DLD1 (cell line): ENCODE data around the gene GSTP1.
"Not testable (repeated sequence)": the region's sequence is repeated elsewhere in the genome, so short reads cannot be mapped to it uniquely, and the experiment has no call there.

ENCODE experiments used
- in situ Hi-C: cut with HindIII; loops from 2 replicates; pipeline ENCODE4 v1.10.0; 2017; ENCODE audit warnings: low sequenced_read_pairs

The GSTP1 gene

DNA sequence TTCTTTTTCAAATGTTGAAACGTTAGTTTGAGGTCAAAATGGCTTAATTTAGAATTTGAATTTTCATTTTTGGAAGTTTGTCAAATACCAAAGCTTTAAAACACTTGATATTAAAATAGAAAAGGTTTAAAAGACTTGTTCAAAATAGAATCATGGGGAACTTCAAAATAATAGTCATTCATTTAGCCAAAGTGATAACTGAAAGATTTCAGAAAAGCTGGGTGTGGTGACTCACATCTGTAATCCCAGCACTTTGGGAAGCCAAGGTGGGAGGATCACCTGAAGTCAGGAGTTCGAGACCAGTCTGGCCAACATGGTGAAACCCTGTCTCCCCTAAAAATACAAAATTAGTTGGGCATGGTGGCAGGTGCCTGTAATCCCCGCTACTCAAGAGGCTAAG, 10.9 kb downstream of the GSTP1 start:
- in situ Hi-C loops, result no loop called here

DNA sequence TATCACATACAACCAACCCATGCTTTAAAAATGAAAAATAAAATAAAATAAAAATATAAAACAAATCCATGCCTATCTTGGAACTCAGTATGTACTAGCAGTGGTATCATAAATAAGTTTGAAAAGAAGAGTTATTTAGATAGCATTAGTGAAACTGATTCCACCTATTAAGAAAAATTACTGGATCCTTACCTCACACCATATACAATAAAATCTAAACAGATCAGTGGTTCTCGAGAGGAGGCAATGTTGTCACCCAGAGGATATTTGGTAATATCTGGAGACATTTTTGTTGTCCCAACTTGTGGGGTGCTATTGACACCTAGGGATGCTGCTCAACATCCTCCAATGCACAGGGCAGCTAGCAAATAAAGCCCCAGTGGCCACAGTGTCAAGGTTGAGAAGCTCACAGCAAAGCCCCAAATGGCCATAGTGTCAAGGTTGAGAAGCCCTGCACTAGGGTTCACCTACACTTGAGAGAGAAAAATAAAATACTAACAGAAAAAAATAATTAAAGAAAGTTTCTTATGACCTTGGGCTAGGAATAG, 13.2 kb downstream of the GSTP1 start:
- in situ Hi-C loops, result no loop called here

DNA sequence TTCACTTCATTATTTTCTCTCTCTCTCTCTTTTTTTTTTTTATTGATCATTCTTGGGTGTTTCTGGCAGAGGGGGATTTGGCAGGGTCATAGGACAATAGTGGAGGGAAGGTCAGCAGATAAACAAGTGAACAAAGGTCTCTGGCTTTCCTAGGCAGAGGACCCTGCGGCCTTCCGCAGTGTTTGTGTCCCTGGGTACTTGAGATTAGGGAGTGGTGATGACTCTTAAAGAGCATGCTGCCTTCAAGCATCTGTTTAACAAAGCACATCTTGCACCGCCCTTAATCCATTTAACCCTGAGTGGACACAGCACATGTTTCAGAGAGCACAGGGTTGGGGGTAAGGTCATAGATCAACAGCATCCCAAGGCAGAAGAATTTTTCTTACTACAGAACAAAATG, 13.8 kb downstream of the GSTP1 start:
- in situ Hi-C loops, result not testable (repeated sequence)

DNA sequence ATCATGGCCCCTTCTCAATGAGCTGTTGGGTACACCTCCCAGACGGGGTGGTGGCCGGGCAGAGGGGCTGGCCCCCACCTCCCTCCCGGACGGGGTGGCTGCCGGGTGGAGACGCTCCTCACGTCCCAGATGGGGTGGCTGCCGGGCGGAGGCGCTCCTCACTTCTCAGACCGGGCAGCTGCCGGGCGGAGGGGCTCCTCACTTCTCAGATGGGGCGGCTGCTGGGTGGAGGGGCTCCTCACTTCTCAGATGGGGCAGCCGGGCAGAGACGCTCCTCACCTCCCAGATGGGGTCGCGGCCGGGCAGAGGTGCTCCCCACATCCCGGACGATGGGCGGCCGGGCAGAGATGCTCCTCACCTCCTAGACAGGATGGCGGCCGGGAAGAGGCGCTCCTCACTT, 14.4 kb downstream of the GSTP1 start:
- in situ Hi-C loops, result not testable (repeated sequence)

DNA sequence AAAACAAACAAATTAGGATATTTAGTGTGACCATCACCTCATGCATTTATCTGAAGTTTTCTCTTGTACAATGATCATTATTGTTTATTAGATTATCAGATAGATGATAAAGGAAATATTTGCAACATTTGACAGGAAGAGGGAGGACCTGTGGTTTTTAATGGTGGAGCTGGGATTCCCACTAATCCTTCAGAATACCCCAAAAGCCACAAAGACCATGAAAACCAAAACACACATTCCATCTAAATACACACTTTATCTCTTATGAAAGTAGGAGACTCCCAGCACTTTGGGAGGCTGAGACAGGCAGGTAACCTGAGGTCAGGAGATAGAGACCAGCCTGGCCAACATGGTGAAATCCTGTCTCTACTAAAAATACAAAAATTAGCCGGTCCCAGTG, 15.5 kb downstream of the GSTP1 start:
- in situ Hi-C loops, result no loop called here

- in situ Hi-C loops, result no loop called here
Observed at GRCh38 chr11:67600324-67601029, 16.9 kb downstream of the GSTP1 start.

- in situ Hi-C loops, result no loop called here
Observed at GRCh38 chr11:67601098-67601497, 17.5 kb downstream of the GSTP1 start.

GRCh38 chr11:67604119-67604518, 20.5 kb downstream of the GSTP1 start:
- in situ Hi-C loops, result not testable (repeated sequence)

- in situ Hi-C loops, result no loop called here
Observed at GRCh38 chr11:67604815-67605214, 21.2 kb downstream of the GSTP1 start.

- in situ Hi-C loops, result no loop called here
Observed at GRCh38 chr11:67605231-67606011, 21.8 kb downstream of the GSTP1 start.

DNA sequence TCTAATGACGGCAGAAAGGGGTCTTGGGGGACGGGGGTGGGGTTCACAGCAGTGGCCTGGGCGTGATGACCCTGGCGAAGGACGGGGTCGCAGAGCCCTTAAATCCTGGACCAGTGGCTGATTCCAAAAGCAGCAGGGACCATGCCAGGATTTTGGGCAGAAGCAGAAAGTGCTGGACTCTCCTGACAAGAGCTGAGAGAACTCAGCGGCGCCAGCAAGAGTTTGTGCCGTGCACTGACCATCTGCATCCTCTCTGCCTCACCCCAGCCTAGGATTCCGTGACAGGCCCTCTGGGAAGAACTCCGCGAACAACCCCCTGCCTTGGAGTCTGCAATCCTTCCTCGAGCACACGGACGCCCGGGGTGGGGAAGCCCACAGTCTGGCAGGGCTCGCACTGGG, 22.5 kb downstream of the GSTP1 start:
- in situ Hi-C loops, result no loop called here

DNA sequence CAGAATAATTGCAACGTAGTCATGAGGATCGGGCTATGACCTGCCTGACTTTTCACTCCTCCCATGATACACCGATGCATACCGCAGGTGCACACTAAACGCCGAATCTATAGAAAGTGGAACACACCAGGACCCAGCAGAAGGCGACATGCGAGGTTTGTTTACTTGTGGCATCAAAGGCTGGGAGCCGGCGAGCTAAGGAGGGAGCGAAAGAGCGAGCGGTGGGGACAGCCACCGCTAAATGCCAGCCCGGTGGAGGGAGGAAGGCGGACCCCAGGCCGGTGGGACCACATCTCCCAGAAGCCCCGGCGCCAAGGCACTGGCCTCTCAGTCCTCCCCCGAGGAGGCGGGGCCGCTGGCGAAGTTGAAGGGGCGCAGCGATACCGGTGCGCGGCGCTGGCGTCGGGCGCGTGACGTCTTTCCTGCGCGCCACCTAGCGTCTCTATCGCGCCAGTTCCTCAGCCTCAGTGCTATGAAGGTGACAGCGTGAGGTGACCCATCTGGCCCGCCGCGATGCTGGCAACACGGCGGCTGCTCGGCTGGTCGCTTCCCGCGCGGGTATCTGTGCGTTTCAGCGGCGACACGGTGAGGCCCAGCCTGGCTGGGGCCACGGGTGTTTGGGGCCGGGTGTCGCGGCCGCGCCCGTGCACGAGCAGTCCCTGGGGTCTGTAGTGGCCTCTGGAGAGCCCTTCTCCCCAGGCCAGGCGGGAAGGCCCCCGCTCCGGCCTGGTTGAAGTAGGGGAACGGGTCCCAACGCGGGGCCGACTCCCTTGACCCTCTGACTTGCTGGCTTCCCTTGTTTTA, 23.1 kb downstream of the GSTP1 start, which contains the start of gene NDUFV1:
NDUFV1 (plus strand) TSS at position 445 of the 804 bp plus-strand sequence; CDS start at position 514, 69 bp downstream.
- in situ Hi-C loops, result no loop called here

DNA sequence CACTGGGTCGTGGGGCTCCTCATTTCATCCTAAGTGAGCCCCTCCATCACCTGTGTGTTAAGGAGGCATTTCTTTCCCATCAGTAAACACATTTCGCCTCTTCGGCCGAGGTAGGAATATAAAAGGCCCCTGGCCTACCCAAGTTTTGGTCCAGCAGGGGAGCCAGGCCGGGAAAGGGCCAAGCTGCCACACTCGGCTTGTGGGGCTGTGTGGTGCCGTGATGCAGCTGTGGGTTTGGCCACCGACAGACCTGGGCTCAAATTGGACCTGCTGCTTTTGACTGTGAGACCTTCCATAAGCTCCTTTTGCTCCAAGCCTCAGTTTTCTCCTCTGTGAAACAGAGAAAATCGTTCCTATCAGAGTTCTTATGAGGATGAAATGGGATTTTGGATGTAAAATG, 23.9 kb downstream of the GSTP1 start:
- in situ Hi-C loops, result no loop called here

DNA sequence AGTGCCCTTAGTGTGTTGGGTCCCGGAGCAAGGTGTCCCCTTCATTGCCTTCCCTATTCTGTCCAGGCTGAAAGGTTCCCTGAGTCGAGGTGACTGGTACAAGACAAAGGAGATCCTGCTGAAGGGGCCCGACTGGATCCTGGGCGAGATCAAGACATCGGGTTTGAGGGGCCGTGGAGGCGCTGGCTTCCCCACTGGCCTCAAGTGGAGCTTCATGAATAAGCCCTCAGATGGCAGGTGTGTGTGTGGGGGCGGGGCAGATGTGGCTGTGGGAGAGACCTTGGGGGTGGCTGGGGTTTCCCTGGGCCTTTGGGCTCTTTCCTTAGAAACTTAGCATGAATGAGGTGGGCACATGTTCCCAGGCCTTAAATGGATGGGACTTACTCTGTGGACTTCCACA, 24.9 kb downstream of the GSTP1 start:
- in situ Hi-C loops, result no loop called here

DNA sequence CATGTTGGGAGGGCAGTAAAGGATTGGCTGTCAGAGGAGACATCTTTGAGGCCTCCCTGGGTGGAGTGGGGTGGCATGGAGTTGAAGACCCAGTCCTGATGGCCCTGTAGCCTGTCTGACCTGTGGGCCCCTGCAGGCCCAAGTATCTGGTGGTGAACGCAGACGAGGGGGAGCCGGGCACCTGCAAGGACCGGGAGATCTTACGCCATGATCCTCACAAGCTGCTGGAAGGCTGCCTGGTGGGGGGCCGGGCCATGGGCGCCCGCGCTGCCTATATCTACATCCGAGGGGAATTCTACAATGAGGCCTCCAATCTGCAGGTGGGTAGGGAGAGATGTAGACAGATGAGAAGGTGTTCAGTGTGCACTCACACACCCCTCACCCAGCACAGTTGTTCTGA, 25.7 kb downstream of the GSTP1 start:
- in situ Hi-C loops, result no loop called here

DNA sequence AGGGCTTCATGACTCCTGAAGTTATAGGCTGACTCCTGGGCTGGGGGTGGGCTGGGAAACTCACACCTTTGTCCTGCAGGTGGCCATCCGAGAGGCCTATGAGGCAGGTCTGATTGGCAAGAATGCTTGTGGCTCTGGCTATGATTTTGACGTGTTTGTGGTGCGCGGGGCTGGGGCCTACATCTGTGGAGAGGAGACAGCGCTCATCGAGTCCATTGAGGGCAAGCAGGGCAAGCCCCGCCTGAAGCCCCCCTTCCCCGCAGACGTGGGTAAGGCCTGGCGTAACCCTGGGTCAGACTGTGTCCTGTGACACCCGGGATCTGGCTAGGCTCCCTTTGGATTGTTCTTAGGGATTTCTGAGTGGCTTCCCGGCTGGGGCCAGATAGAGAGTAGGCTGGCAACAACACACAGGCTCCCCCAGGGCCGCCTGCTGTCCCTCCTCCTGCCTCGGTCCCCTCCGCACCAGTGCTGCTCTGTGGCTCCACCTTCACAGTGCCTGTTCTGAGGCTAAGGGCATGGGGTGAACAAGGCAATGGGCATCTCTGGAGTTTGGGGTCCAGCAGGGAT, 26.8 kb downstream of the GSTP1 start:
- in situ Hi-C loops, result no loop called here

DNA sequence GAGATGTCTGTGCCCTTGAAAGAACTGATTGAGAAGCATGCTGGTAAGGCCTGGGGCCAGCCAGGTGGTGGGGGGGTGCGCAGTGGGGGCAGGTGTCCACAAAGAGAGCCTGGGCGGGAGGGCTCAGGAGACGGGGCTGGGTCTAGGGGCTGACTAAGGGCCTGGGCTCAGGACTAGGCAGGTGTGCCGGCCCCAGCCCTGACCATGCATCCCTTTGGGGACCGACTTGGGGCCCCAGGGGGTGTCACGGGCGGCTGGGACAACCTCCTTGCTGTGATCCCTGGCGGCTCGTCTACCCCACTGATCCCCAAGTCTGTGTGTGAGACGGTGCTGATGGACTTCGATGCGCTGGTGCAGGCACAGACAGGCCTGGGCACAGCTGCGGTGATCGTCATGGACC, 27.6 kb downstream of the GSTP1 start:
- in situ Hi-C loops, result no loop called here

DNA sequence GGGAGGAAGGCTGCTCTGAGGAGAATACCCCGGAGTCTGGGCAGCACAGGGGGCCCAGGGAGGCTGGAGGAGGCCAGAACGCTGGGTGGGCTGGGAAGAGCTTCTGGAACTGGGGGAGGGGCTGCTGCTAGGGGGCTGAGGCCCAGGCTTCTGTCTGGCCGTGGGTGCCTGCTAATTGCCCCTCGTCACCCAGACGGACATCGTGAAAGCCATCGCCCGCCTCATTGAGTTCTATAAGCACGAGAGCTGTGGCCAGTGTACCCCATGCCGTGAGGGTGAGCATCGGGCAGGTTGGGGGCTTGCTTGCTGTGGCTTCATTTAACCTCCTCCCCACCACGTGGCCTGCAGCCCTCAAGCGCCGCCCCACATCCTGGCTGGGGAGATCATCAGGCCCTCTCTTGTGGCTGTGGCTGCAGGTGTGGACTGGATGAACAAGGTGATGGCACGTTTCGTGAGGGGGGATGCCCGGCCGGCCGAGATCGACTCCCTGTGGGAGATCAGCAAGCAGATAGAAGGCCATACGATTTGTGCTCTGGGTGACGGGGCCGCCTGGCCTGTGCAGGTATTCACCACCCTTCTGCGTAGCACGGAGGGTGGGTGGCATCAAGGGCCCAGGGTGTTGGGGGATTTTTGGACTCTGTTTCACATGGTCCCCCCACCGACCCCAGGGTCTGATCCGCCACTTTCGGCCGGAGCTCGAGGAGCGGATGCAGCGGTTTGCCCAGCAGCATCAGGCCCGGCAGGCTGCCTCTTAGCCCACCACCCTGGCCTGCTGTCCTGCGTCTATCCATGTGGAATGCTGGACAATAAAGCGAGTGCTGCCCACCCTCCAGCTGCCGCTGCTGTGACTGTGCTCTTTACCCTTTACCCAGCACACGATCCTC, 28.3 kb downstream of the GSTP1 start:
- in situ Hi-C loops, result no loop called here

GRCh38 chr11:67612751-67613150, 29.1 kb downstream of the GSTP1 start:
- in situ Hi-C loops, result no loop called here
